ENCODE results near the gene PLET1. TPM values are rescaled to one million over a fixed set of nuclear protein-coding genes. Genes with fewer than 3 reads are reported as not detected.
A peak's percentile ranks its signal among the peaks of the same experiment; 100 is the strongest.

PLET1 gene
- total RNA-seq, 1 donor from 2014 or later, result not detected

DNA sequence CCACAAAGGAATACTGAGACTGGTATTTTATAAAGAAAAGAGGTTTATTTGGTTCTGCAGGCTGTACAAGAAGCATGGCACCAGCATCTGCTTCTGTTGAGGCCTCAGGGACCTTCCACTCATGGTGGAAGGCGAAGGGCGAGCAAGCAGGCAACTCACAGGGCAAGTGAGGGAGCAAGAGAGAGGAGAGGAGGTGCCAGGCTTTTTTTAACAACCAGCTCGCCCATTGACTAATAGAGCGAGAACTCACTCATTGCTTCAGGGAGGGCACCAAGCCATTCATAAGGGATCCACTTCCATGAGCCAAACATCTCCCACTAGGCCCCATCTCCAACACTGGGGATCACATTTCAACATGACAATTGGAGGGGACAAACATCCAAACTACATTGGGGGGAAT lies 33.2 kb downstream of the PLET1 start:
- Histone ChIP-seq H3K27ac (ENCODE audit: low read depth, low read length) (peak overlapping the region; percentile 97), H3K27me3 (ENCODE audit: insufficient read depth, low read length) (no peaks in the 10 kb centered on the region), H3K9me3 (ENCODE audit: insufficient read depth, low read depth, low read length) (no peaks in the 10 kb centered on the region), H3K36me3 (ENCODE audit: insufficient read depth, low read length) (peaks cover 23% of the 10 kb centered on the region), H3K79me2 (ENCODE audit: insufficient read depth, low read length) (peaks cover 46% of the 10 kb centered on the region), H2AFZ (ENCODE audit: low read depth, low read length) (no peak overlapping the region), H4K20me1 (ENCODE audit: insufficient read depth, low read length) (peaks cover 16% of the 10 kb centered on the region), H3K4me2 (ENCODE audit: low read length) (peak overlapping the region; percentile 99), H3K4me1 (ENCODE audit: insufficient read depth, low read length) (peaks cover 21% of the 10 kb centered on the region), H3K9ac (ENCODE audit: low read length) (peak overlapping the region; percentile 97), H3K4me3 (ENCODE audit: insufficient read depth, low read depth, low read length) (peak overlapping the region; percentile 90)
- TF ChIP-seq, protein P1, sequence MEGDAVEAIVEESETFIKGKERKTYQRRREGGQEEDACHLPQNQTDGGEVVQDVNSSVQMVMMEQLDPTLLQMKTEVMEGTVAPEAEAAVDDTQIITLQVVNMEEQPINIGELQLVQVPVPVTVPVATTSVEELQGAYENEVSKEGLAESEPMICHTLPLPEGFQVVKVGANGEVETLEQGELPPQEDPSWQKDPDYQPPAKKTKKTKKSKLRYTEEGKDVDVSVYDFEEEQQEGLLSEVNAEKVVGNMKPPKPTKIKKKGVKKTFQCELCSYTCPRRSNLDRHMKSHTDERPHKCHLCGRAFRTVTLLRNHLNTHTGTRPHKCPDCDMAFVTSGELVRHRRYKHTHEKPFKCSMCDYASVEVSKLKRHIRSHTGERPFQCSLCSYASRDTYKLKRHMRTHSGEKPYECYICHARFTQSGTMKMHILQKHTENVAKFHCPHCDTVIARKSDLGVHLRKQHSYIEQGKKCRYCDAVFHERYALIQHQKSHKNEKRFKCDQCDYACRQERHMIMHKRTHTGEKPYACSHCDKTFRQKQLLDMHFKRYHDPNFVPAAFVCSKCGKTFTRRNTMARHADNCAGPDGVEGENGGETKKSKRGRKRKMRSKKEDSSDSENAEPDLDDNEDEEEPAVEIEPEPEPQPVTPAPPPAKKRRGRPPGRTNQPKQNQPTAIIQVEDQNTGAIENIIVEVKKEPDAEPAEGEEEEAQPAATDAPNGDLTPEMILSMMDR (IDR thresholded peaks at IDR 0.05; ENCODE audit: insufficient read depth, low read depth, low read length), result no peak
- no peak for TF ChIP-seq EZH2 (IDR thresholded peaks at IDR 0.05; ENCODE audit: insufficient read depth, low read length)
- Mint-ChIP-seq H3K27me3 (ENCODE audit: low read depth, unreplicated experiment) (no peaks in the 10 kb centered on the region), H3K4me1 (ENCODE audit: low read depth, unreplicated experiment) (peaks cover 17% of the 10 kb centered on the region), H3K4me3 (ENCODE audit: unreplicated experiment) (peak overlapping the region; percentile 85), H3K36me3 (ENCODE audit: low read depth, unreplicated experiment) (peaks cover 3% of the 10 kb centered on the region), H3K27ac (ENCODE audit: unreplicated experiment) (peak overlapping the region; percentile 66), H3K9me3 (ENCODE audit: unreplicated experiment) (no peaks in the 10 kb centered on the region)
- FAIRE-seq, result no peak
- no peak for DNase-seq (ENCODE audit: low read depth)

DNA sequence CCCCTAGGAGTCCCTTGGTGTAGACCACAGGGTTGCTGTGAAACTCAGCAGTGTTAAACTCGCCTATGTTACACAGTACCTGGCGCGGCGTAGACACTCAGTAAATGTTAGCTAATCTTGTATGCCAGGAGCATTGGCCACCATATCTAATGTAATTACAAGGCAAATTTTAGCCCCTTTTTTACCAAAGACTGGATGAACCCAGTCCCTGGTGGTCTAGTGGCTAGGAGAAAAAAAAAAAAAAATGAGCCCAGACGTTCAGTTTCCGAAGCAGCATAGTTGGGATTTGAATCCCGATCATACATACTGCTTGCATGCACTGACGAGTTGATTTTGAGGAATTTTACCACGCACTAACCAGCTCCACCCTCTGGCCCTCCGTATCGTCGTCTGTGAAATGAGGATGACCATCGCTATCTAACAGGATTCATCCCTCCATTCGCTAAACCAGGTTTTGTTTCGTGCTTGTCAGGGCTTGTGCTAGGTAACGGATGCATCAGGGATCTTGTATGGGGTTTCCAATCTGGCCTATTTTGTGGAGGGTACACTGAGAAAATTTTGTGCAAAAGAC lies 33.7 kb downstream of the PLET1 start:
- peak overlapping the region; percentile 66 for H3K27ac Mint-ChIP-seq (ENCODE audit: unreplicated experiment)
- no peaks in the 10 kb centered on the region for H3K27me3 Mint-ChIP-seq (ENCODE audit: low read depth, unreplicated experiment)
- peaks cover 21% of the 10 kb centered on the region for H3K4me1 ChIP-seq (ENCODE audit: insufficient read depth, low read length)
- peak overlapping the region; percentile 90 for H3K4me3 ChIP-seq (ENCODE audit: insufficient read depth, low read depth, low read length)
- peaks cover 17% of the 10 kb centered on the region for H3K4me1 Mint-ChIP-seq (ENCODE audit: low read depth, unreplicated experiment)
- peaks cover 23% of the 10 kb centered on the region for H3K36me3 ChIP-seq (ENCODE audit: insufficient read depth, low read length)
- no peaks in the 10 kb centered on the region for H3K27me3 ChIP-seq (ENCODE audit: insufficient read depth, low read length)
- no peaks in the 10 kb centered on the region for H3K9me3 Mint-ChIP-seq (ENCODE audit: unreplicated experiment)
- peak overlapping the region; percentile 96 for H2AFZ ChIP-seq (ENCODE audit: low read depth, low read length)
- peak overlapping the region; percentile 99 for H3K4me2 ChIP-seq (ENCODE audit: low read length)
- H3K4me3 Mint-ChIP-seq (ENCODE audit: unreplicated experiment), result peak overlapping the region; percentile 85
- DNase-seq (ENCODE audit: low read depth), result peak; percentile 40
- H3K9ac ChIP-seq (ENCODE audit: low read length), result peak overlapping the region; percentile 97
- H3K27ac ChIP-seq (ENCODE audit: low read depth, low read length), result peak overlapping the region; percentile 97
- peaks cover 12% of the 10 kb centered on the region for H4K20me1 ChIP-seq (ENCODE audit: insufficient read depth, low read length)
- no peaks in the 10 kb centered on the region for H3K9me3 ChIP-seq (ENCODE audit: insufficient read depth, low read depth, low read length)
- H3K79me2 ChIP-seq (ENCODE audit: insufficient read depth, low read length), result peaks cover 41% of the 10 kb centered on the region
- no peak for TF ChIP-seq EZH2 (IDR thresholded peaks at IDR 0.05; ENCODE audit: insufficient read depth, low read length)
- TF ChIP-seq, protein P1 (IDR thresholded peaks at IDR 0.05; ENCODE audit: insufficient read depth, low read depth, low read length), result no peak
- H3K36me3 Mint-ChIP-seq (ENCODE audit: low read depth, unreplicated experiment), result peaks cover 3% of the 10 kb centered on the region
- FAIRE-seq, result no peak
